DMS79 treated with DMSO at 0.1 percent for 48 hours (cell line): Measurements from ENCODE around the gene NFYA.

Experiments used
- DNase-seq: peaks from one replicate; lab custom pipeline; 2025; lab: John Stamatoyannopoulos, UW

The NFYA gene

DNA sequence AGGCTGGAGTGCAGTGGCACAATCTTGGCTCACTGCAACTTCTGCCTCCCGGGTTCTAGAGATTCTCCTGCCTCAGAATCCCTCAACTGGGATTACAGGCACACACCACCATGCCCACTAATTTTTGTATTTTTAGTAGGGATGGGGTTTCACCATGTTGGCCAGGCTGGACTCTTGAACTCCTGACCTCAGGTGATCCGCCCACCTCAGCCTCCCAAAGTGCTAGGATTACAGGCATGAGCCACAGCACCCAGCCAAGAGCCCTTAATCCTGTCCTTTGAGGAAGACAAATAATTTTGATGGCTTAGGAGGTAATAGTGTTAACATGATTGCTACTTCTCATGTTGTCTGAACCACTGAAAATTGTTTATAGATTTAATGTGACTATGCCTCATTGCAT, 42.3 kb downstream of the NFYA start:
- DNase-seq: peak; percentile 91

DNA sequence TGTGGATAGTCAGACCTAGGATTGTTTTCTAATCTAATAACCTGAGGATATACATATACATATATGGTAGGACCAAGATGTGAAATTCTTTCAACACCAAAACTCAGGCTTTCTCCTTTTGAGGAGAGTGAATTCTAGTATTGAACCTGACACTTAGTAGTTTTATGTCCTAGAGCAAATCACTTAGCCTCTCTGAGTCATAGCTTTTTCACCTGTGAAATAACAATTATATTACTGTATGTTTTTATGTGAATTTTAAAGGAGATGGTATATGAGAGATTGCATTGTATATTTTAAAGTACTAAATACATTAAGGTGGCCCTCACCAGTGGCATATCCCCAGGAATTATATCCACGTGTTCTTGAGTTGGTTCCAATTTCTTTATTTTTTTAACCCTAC, 46.7 kb downstream of the NFYA start:
- DNase-seq: no peak

DNA sequence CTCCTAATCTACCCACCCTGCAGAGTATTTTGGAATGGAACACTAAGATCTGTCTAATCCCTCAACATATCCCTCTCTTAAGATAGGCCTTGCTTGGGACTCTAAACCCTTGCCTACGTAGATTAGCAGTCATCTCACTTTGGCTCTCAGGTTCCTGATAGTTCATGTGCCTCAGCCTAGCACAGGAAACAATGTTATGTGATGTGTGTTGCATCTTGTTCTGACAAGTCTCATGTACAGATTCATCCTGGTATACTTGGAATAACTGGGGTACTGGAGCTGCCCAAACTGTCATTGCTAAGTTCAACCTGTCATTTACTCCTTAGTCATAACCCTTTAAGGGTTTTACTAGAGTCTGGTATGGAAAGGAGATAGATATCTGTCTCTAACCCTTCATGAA, 47.3 kb downstream of the NFYA start:
- no peak for DNase-seq

DNA sequence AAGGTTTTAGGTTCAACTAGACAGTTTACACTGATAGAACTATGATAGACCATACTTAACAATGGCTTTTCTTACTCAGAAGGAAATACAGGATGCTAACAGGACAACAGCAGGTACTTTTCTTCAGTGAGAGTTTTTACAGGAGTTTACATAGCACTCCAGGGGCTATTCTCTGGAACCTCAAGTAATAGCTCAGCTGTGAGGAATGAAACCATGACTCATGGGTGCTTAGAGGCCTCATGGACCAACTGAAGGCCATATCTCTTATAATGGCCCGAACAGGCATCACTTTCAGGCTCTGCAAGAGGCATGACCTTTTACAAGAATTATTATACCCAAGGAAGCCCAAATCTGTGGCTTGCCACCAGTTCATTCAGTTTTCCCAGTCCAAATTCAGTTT, 49.6 kb downstream of the NFYA start:
- peak; percentile 56 for DNase-seq

DNA sequence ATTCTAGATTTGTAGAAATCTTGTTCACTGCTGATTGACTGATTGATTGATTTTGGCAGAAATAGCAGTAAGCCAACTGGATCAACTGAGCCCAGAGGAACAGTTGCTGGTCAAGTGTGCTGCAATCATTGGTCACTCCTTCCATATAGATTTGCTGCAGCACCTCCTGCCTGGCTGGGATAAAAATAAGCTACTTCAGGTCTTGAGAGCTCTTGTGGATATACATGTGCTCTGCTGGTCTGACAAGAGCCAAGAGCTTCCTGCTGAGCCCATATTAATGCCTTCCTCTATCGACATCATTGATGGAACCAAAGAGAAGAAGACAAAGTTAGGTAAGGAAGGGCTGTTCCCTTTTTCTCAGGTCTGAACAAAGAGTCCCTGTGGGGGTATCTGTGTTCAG, 50.1 kb downstream of the NFYA start:
- peak; percentile 36 for DNase-seq

DNA sequence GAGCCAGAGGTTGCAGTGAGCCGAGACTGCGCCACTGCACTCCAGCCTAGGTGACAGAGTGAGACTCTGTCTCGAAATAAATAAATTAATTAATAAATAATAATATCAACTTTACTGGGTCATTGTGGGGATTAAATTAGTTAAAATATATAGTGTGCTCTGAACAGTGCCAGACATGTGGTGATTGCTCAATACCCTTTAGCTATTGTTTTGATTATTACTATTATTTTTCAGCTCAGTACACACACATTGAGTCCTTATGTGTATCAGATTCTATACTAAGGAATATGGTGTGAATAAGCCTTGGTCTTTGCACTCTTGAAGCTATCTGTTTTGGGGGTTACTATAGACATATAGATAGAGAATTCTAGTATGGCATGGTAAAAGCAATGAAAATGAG, 52.5 kb downstream of the NFYA start:
- no peak for DNase-seq

DNA sequence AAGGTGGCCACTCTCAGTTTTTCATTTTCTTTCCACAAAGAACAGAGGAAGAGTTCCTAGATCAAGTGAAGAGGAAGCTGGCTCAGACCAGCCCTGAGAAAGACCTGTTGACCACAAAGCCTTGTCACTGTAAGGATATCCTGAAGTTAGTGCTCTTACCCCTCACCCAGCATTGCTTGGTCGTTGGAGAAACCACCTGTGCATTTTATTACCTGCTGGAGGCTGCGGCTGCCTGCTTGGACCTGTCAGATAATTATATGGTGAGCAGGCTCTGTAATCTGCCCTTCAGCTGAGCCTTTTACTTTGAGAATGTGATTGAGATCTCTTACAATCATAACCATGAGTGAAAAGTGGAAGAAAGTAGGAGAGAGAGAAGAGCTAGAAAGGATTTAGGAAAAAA, 59.5 kb downstream of the NFYA start:
- peak; percentile 68 for DNase-seq

DNA sequence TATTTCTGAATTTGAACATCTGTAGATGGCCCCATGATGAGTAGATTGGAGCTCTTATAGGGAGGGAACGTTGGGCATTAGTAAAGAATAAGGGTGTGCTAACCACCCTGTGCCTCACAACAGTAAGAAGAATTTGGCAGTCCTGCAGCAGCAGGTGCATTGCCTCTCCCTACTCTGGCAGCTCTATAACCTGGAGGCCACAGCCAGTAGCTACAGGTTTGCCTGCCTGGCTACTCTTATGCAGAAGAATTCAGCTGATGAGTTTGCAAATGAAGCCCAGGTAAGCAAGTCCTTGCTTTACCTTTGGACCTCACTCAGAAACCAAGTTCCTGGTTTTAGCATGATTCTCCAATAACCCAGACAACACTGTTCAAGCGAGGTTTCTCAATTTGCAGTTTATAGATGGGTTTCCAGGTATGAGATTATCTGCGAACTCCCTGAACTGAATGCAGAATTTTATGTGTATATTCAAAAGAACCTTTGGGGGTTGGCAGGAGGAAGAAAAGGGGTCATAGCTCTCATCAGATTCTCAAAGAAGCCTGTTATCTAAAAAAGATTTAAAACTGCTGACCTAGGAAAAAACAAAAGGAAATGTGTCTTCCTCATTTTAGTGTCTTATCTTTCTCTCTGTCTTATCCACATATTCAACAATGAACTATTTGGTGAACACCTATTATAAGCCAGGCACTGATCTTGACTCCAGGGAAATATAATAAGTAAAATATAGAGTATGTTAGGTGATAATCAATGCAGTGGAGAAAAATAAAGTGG, 62.5 kb downstream of the NFYA start:
- no peak for DNase-seq

DNA sequence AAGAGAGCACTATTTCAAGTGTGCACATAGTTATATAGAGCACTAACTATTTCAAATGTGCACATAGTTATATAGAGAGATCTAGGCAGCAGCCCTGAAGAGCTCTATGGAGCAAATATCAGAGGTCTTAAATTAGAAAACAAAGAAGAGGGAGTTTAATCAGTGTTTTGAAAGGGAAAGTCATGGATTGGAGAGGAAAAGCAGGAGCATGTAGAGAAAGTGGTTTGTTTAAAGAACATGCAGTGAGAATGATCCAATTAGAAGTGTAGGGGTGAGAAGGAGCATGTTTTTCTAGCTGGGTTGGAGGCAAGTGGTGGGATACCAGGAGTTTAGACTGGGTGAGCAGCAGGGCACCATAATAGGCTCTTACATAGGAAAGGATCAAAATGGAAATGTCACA, 64.1 kb downstream of the NFYA start:
- no peak for DNase-seq

DNA sequence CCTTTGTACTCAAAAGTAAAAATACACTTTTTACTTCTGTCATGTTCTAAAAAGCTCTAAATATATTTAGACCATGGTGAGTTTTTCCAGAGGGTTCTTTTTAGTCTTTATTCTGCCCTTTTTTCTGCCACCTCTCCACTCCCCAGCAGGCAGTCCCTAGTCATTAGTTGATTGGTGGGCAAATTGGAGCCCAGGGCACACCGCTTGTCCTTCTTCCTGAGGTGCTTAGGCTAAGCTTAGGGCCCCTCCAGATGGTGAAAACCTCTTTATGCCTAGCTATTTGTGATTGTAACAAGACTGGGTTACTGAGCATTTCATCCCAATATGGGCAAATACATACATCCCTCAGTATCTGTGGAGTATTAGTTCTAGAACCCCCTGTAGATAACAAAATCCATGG, 75.1 kb downstream of the NFYA start:
- no peak for DNase-seq
